Measurements from ENCODE around the gene C14orf180.

The C14orf180 gene

GRCh38 chr14:104568620-104569019 lies 10.9 kb upstream of the C14orf180 start:
- no peak for DNase-seq (ENCODE audit: low read depth in 2 of 2)
- no peak overlapping the region for H3K4me3 ChIP-seq (replicated peaks in 1 of 2; ENCODE audit: low read depth in 2 of 2, low read length in 2 of 2)
- no peak for TF ChIP-seq CTCF (IDR thresholded peaks at IDR 0.05; ENCODE audit: low read depth, low read length)

DNA sequence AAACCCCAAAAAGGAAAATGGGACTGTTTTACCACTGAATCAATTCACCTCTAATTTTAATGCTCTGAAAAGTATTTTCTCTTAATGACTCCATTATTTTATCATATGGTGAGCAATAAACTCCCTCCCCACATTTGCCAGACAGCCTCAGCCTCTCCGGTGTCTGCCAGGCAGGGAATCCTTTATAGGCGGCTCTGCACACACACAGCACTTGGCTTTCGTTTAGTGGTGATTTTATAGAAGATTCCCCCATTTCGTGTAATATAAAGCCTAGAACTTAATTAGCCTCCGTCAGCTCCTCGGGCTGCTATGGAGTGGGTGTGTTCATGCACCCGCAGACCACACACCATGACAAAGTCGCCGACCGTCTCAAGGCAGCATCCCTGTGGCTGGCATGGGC lies 10.1 kb upstream of the C14orf180 start:
- no peak for TF ChIP-seq CTCF (IDR thresholded peaks at IDR 0.05; ENCODE audit: low read depth, low read length)
- no peak for DNase-seq (ENCODE audit: low read depth in 2 of 2)
- H3K4me3 ChIP-seq (replicated peaks in 1 of 2; ENCODE audit: low read depth in 2 of 2, low read length in 2 of 2) = no peak overlapping the region

DNA sequence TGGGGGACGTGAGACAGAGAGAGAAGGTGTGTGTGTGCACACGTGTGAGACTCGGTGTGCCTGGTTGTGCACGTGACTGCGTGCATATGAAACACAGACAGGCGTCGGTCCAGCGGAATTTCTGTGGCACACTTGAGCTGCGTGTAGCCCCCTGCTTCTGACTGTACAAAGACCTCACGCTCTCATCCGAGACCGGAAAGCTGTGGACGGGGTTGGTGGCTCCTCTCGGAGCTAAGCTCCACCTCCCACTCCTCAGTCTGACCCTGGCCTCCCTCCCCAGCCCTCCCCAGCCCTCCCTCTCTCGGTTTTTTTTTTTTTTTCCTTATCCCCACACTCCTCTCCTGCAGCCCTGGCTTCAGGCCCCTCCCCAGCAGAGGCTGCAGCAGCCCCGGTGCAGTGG lies 8.3 kb upstream of the C14orf180 start:
- H3K4me3 ChIP-seq (replicated peaks in 1 of 2; ENCODE audit: low read depth in 2 of 2, low read length in 2 of 2) = no peak overlapping the region
- TF ChIP-seq CTCF (IDR thresholded peaks at IDR 0.05; ENCODE audit: low read depth, low read length) = no peak
- DNase-seq (ENCODE audit: low read depth in 2 of 2) = no peak

GRCh38 chr14:104572024-104572626 lies 7.4 kb upstream of the C14orf180 start:
- TF ChIP-seq CTCF (IDR thresholded peaks at IDR 0.05; ENCODE audit: low read depth, low read length) = no peak
- no peak for DNase-seq (ENCODE audit: low read depth in 2 of 2)

GRCh38 chr14:104572668-104573067 lies 6.9 kb upstream of the C14orf180 start:
- no peak for DNase-seq (ENCODE audit: low read depth in 2 of 2)
- H3K4me3 ChIP-seq (replicated peaks in 1 of 2; ENCODE audit: low read depth in 2 of 2, low read length in 2 of 2) = no peak overlapping the region
- TF ChIP-seq CTCF (IDR thresholded peaks at IDR 0.05; ENCODE audit: low read depth, low read length) = no peak

More at GRCh38 chr14:104572024-104572626, 7.4 kb upstream of the C14orf180 start:
- H3K4me3 ChIP-seq (replicated peaks in 1 of 2; ENCODE audit: low read depth in 2 of 2, low read length in 2 of 2) = no peak overlapping the region

GRCh38 chr14:104573930-104574329 lies 5.6 kb upstream of the C14orf180 start:
- no peak overlapping the region for H3K4me3 ChIP-seq (replicated peaks in 1 of 2; ENCODE audit: low read depth in 2 of 2, low read length in 2 of 2)

More at GRCh38 chr14:104573930-104574329, 5.6 kb upstream of the C14orf180 start:
- no peak for TF ChIP-seq CTCF (IDR thresholded peaks at IDR 0.05; ENCODE audit: low read depth, low read length)
- peak in 1 of 2 donors; percentile 4 for DNase-seq (ENCODE audit: low read depth in 2 of 2)

Data from cardiac fibroblast (primary cell).